Muscle layer of duodenum (tissue), 2 donors: ENCODE data around the gene ZNF521.

Experiments
- H3K27ac ChIP-seq: one replicate; pipeline ENCODE4 v1.7.0; 2013; ENCODE audit warnings: mild to moderate bottlenecking, low read length
- H3K27me3 ChIP-seq: one replicate; pipeline ENCODE4 v1.7.0; 2013; ENCODE audit warnings: low read depth, mild to moderate bottlenecking, control low read depth, low read length
- H3K36me3 ChIP-seq, 2 donors: one replicate each; pipeline ENCODE4 v1.7.0; 2013; ENCODE audit warnings: low read length in 2 of 2, control low read depth in 1 of 2, mild to moderate bottlenecking in 1 of 2; ENCODE audit not compliant: insufficient read depth in 2 of 2, control insufficient read depth in 1 of 2
- H3K4me1 ChIP-seq, 2 donors: one replicate each; pipeline ENCODE4 v1.7.0; 2013; ENCODE audit warnings: low read length in 2 of 2, mild to moderate bottlenecking in 2 of 2, control low read depth in 1 of 2, moderate library complexity in 1 of 2; ENCODE audit not compliant: insufficient read depth in 2 of 2, control insufficient read depth in 1 of 2
- H3K4me3 ChIP-seq, 2 donors: one replicate each; pipeline ENCODE4 v1.7.0; 2013; ENCODE audit warnings: low read length in 2 of 2, low read depth in 1 of 2, mild to moderate bottlenecking in 1 of 2
- H3K9me3 ChIP-seq, 2 donors: one replicate each; pipeline ENCODE4 v1.7.0; 2013; ENCODE audit warnings: low read length in 2 of 2, control low read depth in 1 of 2, mild to moderate bottlenecking in 1 of 2; ENCODE audit not compliant: control insufficient read depth in 1 of 2
- donor health status: healthy.

The ZNF521 gene

DNA sequence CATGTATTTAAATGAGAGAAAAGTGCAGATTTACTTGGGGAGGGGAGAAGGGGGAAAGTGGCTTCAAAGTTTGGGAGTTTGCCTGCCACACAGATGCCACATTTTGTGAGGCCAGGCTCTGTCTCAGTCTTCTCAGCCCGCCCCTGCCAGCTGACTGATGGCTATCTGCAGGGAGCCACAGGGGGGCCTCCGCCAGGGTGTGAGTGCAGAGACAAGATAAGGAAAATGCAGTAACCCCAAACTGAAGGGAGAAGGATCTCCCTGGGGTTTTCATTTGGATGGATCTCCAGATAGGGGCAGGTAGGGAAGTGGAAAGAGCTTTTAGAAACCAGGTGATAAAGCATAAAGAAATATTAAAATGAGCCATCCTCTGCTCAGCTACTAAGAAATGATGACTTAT, 128.8 kb downstream of the ZNF521 start:
- no peak overlapping the region for H3K27ac ChIP-seq
- H3K36me3 ChIP-seq = peaks cover 0 to 5% of the 10 kb centered on the region in 2 donors
- H3K9me3 ChIP-seq = no peaks in the 10 kb centered on the region

DNA sequence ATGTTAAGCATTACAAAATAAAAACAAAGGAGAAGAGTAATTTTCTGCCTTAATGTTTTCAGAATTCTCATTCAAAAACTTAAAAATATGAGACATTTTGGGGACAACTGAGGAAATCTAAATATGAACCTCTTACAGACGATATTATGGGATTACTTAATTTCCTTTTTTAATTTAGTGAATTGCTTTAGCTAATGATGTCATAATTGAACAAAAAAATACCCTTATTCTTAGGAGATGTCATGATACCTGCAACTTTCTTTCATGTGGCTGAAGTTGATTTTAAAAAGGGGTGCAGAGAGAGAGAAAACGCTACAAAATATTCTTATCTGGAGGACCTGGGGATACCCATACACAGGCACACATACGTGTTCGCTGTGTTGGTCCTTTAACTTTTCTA, 129.3 kb downstream of the ZNF521 start:
- H3K27ac ChIP-seq = no peak overlapping the region
- no peaks in the 10 kb centered on the region for H3K4me1 ChIP-seq
- no peaks in the 10 kb centered on the region for H3K27me3 ChIP-seq
- no peak overlapping the region for H3K4me3 ChIP-seq
- no peaks in the 10 kb centered on the region for H3K9me3 ChIP-seq
- H3K36me3 ChIP-seq = peaks cover 0 to 5% of the 10 kb centered on the region in 2 donors

More for the DNA sequence above, 128.8 kb downstream of the ZNF521 start:
- no peak overlapping the region for H3K4me3 ChIP-seq
- no peaks in the 10 kb centered on the region for H3K4me1 ChIP-seq
- no peaks in the 10 kb centered on the region for H3K27me3 ChIP-seq

DNA sequence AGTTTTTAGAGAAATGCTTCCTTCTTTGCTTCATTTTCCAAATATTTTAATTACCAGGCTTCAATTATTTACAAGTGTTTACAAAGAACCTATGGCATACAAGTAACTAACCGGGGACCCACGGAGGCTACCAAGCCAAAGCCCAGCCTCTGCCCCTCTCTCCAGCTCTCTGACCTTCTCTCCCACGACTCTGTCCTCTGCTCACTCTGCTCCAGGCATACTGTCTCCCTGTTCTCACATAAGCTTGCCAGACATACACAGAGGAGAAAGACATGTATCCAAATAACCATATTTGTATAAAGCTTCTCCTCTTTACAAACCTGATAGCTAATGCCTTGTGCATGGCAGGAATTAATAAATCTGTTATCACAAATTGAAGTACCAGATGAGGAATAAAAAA, 141.3 kb downstream of the ZNF521 start:
- Histone ChIP-seq H3K27ac (no peak overlapping the region), H3K4me1 (no peaks in the 10 kb centered on the region), H3K36me3 (no peaks in the 10 kb centered on the region), H3K9me3 (no peaks in the 10 kb centered on the region), H3K27me3 (no peaks in the 10 kb centered on the region), H3K4me3 (no peak overlapping the region)

DNA sequence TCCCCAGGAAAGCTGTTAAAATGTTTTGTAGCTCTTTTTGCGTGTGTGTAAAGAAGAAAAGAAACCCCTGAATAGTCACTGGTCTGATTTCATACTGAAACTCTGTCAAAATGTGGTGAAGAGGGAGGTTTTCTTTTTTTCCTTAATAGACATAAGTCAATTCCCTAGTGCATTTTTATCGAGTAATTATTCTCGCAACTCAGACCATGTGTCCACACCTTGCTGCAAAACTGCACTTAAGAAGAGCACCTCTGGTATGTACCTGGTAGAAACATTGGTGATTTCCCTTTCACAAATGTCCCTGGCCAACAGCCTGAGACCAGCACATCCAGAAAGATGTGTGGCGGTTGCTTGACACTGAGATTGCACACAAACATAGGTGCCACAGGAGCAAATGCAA, 159.9 kb downstream of the ZNF521 start:
- H3K36me3 ChIP-seq = no peaks in the 10 kb centered on the region
- H3K27ac ChIP-seq = no peak overlapping the region
- H3K4me3 ChIP-seq = no peak overlapping the region

DNA sequence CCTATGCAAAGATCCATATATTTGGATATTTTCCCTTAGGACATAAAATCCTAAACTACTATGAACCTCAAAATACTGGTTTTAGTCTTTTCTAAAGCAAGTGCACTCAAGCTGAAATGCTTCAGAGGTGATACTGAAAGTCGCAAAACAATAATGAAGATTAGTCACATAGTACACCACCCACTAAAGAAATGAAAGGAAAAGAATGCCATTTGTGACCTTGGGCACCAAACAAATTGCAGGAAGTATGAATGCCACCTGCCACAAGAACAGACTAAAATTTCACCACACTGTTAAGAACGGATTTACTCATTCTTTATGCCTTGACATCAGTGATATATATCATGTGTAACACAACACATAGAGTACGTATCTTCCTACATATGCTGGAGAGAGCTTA, 161.5 kb downstream of the ZNF521 start:
- H3K36me3 ChIP-seq = no peaks in the 10 kb centered on the region
- H3K27ac ChIP-seq = no peak overlapping the region
- no peaks in the 10 kb centered on the region for H3K9me3 ChIP-seq
- no peaks in the 10 kb centered on the region for H3K27me3 ChIP-seq
- H3K4me3 ChIP-seq = no peak overlapping the region
- H3K4me1 ChIP-seq = no peaks in the 10 kb centered on the region

More for the DNA sequence above, 159.9 kb downstream of the ZNF521 start:
- no peaks in the 10 kb centered on the region for H3K27me3 ChIP-seq
- H3K4me1 ChIP-seq = no peaks in the 10 kb centered on the region
- no peaks in the 10 kb centered on the region for H3K9me3 ChIP-seq

DNA sequence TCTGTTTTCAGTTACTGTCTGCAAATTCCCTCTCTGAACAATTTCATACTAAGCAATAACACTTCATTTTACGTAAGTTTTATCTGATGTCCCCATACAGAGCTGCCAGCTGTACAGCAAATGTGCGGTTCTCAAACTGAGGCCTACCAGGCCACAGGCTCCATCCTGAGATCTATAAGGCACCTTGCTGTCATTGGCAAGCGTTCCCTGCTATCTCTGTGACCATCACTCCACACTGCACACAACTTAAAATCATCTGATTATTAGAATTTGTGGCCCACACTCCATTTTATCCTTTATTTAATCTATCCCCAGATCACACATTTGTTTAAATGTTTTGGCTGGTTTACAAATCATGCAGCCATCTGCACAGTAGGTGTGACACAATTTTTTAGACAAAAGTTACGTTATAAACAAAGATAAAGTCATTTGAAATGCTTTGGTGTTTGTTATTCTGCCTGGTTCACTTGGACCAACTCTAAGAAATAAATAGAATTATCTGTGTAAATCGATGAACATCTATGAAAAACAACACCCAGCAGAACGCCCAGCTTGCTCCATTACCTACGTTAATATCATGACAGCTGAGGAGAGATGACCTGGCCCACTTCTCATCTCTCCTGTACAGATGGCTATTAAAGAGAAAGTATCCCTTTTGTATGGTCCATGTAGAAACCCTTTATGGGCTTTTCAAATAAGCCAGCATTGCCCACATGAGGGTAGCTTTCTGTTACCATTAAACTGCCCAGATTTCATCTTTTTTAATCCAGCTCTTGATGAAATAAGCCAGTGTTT, 162.4 kb downstream of the ZNF521 start:
- no peaks in the 10 kb centered on the region for H3K9me3 ChIP-seq
- H3K36me3 ChIP-seq = no peaks in the 10 kb centered on the region
- H3K27me3 ChIP-seq = no peaks in the 10 kb centered on the region
- H3K27ac ChIP-seq = no peak overlapping the region
- H3K4me3 ChIP-seq = no peak overlapping the region
- H3K4me1 ChIP-seq = no peaks in the 10 kb centered on the region

DNA sequence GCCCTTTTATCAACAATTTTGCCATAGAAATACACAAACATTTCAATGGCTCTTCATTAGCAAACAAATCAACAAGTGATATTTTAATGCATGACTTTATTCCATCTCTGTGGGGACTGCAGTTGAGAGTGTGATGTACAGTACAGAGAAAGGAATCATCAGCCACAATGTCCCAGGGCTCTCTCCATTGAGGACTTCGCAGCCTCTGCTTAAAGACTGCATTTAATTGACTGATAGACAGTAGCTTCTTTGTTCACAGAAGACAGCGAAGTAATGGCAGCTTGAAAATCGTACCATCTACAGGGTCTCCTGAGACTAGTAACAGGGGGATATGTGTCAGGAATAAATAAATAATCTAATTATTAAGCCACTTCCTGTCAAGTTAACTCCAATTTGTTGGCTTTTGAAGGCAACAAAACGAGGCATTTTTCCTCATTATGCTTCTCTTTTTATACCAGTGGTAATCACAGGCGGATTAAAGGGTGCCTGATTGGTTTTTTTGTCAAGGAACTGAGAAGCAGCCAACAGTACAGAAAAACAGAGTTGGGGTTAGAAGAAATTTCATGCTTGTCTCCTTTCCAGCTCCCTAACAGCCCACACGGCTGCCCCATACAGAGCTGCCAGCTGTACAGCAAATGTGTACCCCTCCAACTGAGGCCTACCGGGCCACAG, 164.3 kb downstream of the ZNF521 start:
- H3K27me3 ChIP-seq = no peaks in the 10 kb centered on the region
- no peak overlapping the region for H3K4me3 ChIP-seq
- no peaks in the 10 kb centered on the region for H3K9me3 ChIP-seq
- H3K4me1 ChIP-seq = no peaks in the 10 kb centered on the region
- H3K36me3 ChIP-seq = no peaks in the 10 kb centered on the region
- no peak overlapping the region for H3K27ac ChIP-seq

DNA sequence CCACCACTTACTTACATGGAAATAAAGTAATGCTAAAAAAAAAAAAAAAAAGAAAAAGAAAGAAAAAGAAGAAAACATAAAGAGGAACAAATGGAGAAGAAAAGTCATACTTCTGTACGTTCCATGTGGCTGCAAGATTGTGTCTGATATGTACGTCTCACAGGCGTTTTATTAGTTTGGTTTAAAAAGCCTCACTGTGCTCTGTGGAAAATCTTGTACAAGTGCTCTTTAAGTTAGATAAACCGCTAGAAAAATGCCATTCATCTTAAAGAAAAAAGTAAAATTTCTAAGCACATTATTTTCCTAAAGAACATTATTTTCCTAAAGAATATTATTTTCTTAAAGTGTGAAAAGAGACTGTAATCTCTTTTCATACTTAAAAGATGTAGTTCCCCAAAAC, 165.1 kb downstream of the ZNF521 start:
- no peaks in the 10 kb centered on the region for H3K4me1 ChIP-seq
- no peak overlapping the region for H3K4me3 ChIP-seq
- H3K9me3 ChIP-seq = no peaks in the 10 kb centered on the region
- no peaks in the 10 kb centered on the region for H3K36me3 ChIP-seq
- no peak overlapping the region for H3K27ac ChIP-seq
- H3K27me3 ChIP-seq = no peaks in the 10 kb centered on the region

DNA sequence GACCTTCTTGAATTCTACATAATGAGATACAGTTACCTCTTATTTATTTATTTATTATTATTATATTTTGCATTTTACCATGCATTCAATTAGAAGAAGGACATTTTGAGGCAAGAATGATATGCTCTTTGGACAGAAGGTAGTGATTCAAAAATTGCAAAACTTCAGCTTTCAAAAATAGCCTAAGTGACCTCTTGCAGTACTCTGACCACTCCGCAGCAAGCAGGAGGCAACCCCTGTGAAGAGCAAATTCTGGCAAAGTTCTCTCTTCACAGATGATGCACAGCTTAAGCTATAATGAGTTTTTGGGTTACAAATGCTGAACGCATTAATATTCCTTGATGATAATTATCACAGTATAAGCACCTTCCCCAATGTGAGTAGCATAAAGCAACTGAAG, 170.0 kb downstream of the ZNF521 start:
- no peak overlapping the region for H3K27ac ChIP-seq
- no peaks in the 10 kb centered on the region for H3K9me3 ChIP-seq
- H3K4me1 ChIP-seq = no peaks in the 10 kb centered on the region
- no peaks in the 10 kb centered on the region for H3K27me3 ChIP-seq
- H3K36me3 ChIP-seq = no peaks in the 10 kb centered on the region
- no peak overlapping the region for H3K4me3 ChIP-seq

DNA sequence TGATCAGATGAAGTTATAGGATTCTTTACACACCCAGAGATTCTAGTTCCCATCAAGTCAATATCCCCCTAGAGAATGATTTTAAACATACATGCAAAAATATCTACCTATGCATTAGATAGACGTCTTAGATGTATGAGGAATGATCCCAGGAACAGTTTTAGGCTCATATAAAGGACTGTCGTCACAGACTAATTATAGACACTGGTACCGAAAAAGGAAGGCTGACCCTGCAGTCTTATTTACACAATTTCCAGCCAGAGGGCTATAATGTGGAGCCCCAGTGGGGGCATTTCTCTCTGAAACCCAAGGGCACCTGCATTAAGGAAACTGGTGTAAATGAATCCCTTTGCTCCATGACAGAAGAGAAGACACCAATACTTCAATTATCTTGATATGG, 170.4 kb downstream of the ZNF521 start:
- no peaks in the 10 kb centered on the region for H3K36me3 ChIP-seq
- no peak overlapping the region for H3K27ac ChIP-seq
- no peaks in the 10 kb centered on the region for H3K27me3 ChIP-seq
- H3K9me3 ChIP-seq = no peaks in the 10 kb centered on the region
- H3K4me1 ChIP-seq = no peaks in the 10 kb centered on the region
- H3K4me3 ChIP-seq = no peak overlapping the region

DNA sequence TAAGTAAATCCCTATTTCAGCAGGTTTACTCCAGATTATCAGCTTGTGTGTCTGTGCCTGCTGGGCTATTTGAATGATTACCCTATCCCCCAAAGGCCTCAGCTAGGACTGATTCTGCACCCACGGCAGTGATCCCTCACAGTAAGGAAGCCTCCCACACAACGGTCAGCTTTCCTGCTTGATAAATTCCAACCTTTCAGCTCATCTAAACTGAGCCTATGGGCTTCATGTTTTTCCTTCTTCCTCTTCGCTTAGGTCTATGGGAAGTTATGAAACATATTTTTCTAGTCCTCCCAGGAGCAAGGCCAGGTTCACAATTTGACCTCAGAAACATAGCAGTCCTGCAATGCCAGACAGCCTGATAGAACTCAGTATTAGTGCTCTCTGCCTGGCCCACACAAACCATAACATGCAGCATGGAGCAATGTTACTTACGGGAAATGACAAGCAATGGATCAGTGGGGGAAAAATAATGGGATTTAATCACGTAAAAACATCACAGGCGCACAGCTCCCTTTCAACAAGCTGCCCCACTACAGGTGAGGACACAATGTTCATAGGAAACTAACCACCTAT, 170.9 kb downstream of the ZNF521 start:
- Histone ChIP-seq H3K36me3 (no peaks in the 10 kb centered on the region), H3K27ac (no peak overlapping the region)

More for the DNA sequence above, 170.9 kb downstream of the ZNF521 start:
- Histone ChIP-seq H3K27me3 (no peaks in the 10 kb centered on the region), H3K9me3 (no peaks in the 10 kb centered on the region), H3K4me3 (no peak overlapping the region), H3K4me1 (no peaks in the 10 kb centered on the region)
